Measurements from ENCODE around the gene TP53BP2.
"Not testable (repeated sequence)": the region's sequence is repeated elsewhere in the genome, so short reads cannot be mapped to it uniquely, and the experiment has no call there.

Gene TP53BP2

DNA sequence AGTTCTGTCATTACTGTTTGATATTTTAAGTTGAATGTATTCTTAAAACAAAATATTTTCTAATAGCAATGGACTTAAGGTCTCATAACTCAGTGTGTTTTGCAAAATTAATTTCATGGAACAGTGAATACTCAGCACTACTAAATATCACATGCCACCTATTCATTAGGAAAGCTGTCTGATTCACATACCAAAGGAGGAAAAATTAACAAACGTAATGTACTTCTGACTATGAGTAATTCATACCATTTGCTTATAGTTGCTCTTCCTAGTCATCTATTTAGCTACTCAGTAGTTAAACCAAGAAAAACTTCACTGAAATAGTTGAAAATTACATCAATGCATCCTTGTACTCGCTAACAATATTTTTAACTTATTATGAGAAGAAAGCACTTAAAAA, 35.2 kb downstream of the TP53BP2 start:
- H3K4me3 ChIP-seq (ENCODE audit: low read depth, low read length): no peak overlapping the region
- TF ChIP-seq CTCF (IDR thresholded peaks at IDR 0.05; ENCODE audit: borderline replicate concordance, insufficient read depth, low read depth, low read length): no peak

GRCh38 chr1:223809905-223810304, 35.8 kb downstream of the TP53BP2 start:
- H3K4me3 ChIP-seq (ENCODE audit: low read depth, low read length): not testable (repeated sequence)

DNA sequence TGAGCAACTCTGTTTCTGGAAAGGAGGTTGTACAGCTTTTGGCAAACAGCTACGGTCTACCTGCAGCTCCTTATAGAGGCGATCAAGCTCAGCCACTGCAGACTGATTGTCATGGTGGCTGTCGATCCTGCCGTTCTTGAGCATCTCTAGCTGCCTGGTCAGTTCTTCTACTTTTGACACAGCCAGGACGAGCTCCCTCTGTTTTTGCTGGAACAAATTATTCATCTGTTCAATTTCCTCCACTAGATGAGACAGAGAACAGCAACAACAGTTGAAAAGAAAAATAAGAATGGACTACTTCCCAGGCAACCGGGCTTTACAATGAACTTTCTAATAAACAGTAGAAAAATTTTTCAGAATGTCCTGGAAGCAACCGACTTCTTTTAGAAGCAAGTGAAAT, 42.5 kb downstream of the TP53BP2 start:
- no peak overlapping the region for H3K4me3 ChIP-seq (ENCODE audit: low read depth, low read length)
- TF ChIP-seq CTCF (IDR thresholded peaks at IDR 0.05; ENCODE audit: borderline replicate concordance, insufficient read depth, low read depth, low read length): no peak

DNA sequence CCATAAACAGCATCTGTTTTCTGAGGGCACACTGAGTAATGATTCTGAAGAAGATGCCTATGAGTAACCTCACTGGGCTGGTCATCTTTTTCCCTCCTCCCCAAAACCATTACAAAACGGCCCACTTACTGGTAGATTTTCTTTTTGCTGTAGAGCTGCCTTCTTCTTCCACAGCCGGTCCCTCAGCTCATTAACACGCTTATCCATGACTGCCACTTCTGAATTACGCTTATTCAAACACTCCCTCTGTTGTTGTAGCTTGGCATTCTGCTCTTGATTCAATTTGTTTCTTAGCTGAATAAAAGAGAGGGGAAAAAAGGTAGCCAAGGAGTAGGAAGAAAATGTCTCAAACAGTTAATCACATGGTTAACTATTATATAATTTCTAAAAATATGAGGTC, 43.1 kb downstream of the TP53BP2 start:
- no peak for TF ChIP-seq CTCF (IDR thresholded peaks at IDR 0.05; ENCODE audit: borderline replicate concordance, insufficient read depth, low read depth, low read length)
- no peak overlapping the region for H3K4me3 ChIP-seq (ENCODE audit: low read depth, low read length)

DNA sequence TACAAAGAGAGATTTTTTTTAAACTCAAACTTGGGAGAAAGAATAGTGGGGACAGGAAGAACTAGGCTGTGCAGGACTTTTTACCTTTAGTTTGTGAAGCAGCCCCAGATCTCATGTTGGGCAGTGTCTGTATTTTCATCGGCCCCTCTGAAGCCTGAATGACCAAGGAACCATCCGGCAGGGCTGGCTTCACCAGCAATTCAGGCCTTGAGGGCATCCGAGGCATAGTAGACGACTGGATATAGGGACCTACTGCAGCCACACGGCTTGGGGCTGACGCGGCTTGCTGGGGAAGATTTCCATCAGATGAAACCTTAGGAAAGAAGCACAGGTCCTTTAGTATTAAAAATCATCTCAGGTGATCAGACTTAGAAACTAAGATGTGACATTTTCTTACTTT, 43.7 kb downstream of the TP53BP2 start:
- TF ChIP-seq CTCF (IDR thresholded peaks at IDR 0.05; ENCODE audit: borderline replicate concordance, insufficient read depth, low read depth, low read length): no peak

GRCh38 chr1:223796210-223796609, 49.5 kb downstream of the TP53BP2 start:
- no peak overlapping the region for H3K4me3 ChIP-seq (ENCODE audit: low read depth, low read length)
- no peak for TF ChIP-seq CTCF (IDR thresholded peaks at IDR 0.05; ENCODE audit: borderline replicate concordance, insufficient read depth, low read depth, low read length)

More for the DNA sequence above, 43.7 kb downstream of the TP53BP2 start:
- H3K4me3 ChIP-seq (ENCODE audit: low read depth, low read length): no peak overlapping the region

DNA sequence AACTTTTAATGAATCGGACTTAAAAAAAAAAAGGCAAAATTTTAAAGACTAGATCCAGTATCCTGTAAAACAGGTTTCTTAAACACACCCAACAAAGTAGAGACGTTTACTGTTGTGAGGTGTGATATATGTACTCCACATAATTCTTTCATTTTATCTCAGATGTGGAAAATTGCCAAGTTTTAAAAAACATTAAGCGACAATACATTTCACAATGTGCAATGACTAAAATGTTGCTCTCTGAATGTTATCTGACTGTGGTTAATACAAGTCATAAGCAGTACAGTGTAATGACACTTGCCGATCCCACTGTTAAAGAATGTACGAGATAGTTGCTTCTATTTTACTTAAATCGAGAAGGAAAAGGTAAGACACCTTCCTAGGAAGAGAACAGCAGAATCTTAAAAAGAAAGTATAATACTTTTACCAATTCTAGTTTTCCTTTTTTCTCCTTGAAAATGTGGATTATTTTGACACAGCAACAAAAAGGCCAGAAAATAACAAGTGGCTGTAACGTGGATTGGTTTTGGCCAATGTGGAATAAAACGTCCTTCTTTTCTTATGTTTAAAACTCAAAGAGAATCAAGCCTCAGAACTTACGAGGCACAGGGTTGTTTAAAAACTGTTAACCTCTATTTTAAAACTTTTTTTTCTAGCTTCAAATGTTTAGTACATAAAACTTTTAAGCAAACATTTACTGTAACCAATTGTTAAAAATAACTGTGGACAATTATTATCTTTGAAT, 51.4 kb downstream of the TP53BP2 start:
- no peak overlapping the region for H3K4me3 ChIP-seq (ENCODE audit: low read depth, low read length)
- TF ChIP-seq CTCF (IDR thresholded peaks at IDR 0.05; ENCODE audit: borderline replicate concordance, insufficient read depth, low read depth, low read length): no peak

Data from GM12875 (cell line).